Measurements from ENCODE around the gene FLYWCH2.
"Not testable (repeated sequence)": the region's sequence is repeated elsewhere in the genome, so short reads cannot be mapped to it uniquely, and the experiment has no call there.

The FLYWCH2 gene

GRCh38 chr16:2924901-2925755 is 42.1 kb downstream of the FLYWCH2 start:
- H3K9me3 ChIP-seq (ENCODE audit: insufficient read depth, low read depth, low read length): no peaks in the 10 kb centered on the region

DNA sequence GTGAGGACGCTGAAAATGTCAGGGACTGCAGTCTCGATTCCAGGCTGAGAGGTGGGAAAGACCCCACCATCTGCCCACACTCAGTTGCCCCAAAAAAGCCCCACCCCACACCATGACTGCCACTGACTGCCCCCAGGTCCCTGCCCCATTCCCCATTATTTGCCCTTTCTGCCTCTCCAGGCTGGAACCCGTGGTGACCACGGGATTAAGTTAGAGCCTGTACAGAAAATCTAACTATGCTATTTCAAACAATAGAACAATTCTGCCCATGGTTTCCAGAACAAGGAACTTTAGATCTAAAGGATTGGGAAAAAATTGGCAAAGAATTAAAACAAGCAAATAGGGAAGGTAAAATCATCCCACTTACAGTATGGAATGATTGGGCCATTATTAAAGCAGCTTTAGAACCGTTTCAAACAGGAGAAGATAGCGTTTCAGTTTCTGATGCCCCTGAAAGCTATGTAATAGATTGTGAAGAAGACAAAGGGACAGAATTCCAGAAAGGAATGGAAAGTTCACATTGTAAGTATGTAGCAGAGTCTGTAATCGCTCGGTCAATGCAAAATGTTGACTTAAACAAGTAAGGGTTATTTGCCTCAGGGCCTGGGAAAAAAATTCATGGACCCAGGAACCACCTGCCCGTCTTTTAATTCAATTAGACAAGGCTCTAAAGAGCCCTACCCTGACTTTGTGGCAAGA is 43.1 kb downstream of the FLYWCH2 start:
- Histone ChIP-seq H3K36me3 (ENCODE audit: insufficient read depth, low read length) (0 out of 2 replicates have a peak, but pooled peaks cover 3% of the 10 kb centered on the region), H3K9ac (ENCODE audit: low read depth, low read length) (peak overlapping the region; percentile 31; the same call in 1 of the 2 replicates), H3K4me3 (ENCODE audit: low read length) (0 out of 2 replicates have a peak overlapping the region, but pooled peaks have one; percentile 34), H3K27me3 (ENCODE audit: insufficient read depth, low read length) (no peaks in the 10 kb centered on the region), H3K9me3 (ENCODE audit: insufficient read depth, low read depth, low read length) (no peaks in the 10 kb centered on the region), H3K4me1 (ENCODE audit: insufficient read depth, low read length) (peaks cover 5% of the 10 kb centered on the region), H3K27ac (ENCODE audit: low read depth, low read length) (no peak overlapping the region)
- 86% methylated on average over 8 of the region's 9 CpGs for WGBS

More at GRCh38 chr16:2924901-2925755, 42.1 kb downstream of the FLYWCH2 start:
- Histone ChIP-seq H3K27ac (ENCODE audit: low read depth, low read length) (no peak overlapping the region), H3K36me3 (ENCODE audit: insufficient read depth, low read length) (0 out of 2 replicates have a peak, but pooled peaks cover 3% of the 10 kb centered on the region), H3K9ac (ENCODE audit: low read depth, low read length) (peak overlapping the region; percentile 31; the same call in 1 of the 2 replicates), H3K4me3 (ENCODE audit: low read length) (peak overlapping the region; percentile 34; the same call in 1 of the 2 replicates), H3K27me3 (ENCODE audit: insufficient read depth, low read length) (no peaks in the 10 kb centered on the region), H3K4me1 (ENCODE audit: insufficient read depth, low read length) (peaks cover 5% of the 10 kb centered on the region)
- WGBS: 77% methylated on average over 37 of the region's 42 CpGs

DNA sequence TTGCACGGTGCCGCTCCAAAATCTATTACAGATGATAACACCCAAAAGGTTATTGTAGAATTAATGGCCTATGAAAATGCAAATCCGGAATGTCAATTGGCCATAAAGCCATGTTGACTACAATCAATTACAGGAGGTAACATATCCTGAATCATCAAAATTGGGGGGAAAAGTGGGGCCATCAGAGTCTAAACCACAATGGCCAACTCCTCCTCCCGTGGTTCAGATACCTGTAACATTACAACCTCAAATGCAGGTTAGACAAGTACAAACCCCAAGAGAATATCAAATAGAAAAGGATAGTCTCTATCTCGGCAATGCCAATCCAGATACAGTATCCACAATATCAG is 43.6 kb downstream of the FLYWCH2 start:
- no peak overlapping the region for H3K4me3 ChIP-seq (ENCODE audit: low read length)
- H3K9me3 ChIP-seq (ENCODE audit: insufficient read depth, low read depth, low read length): no peaks in the 10 kb centered on the region
- H3K4me1 ChIP-seq (ENCODE audit: insufficient read depth, low read length): peaks cover 5% of the 10 kb centered on the region
- H3K27ac ChIP-seq (ENCODE audit: low read depth, low read length): no peak overlapping the region
- H3K27me3 ChIP-seq (ENCODE audit: insufficient read depth, low read length): no peaks in the 10 kb centered on the region
- no peak overlapping the region for H3K9ac ChIP-seq (ENCODE audit: low read depth, low read length)
- 95% methylated on average over 5 of the region's 5 CpGs for WGBS
- peaks cover 6% of the 10 kb centered on the region for H3K36me3 ChIP-seq (ENCODE audit: insufficient read depth, low read length)

- no peak overlapping the region for H3K9ac ChIP-seq (ENCODE audit: low read depth, low read length)
- H3K27ac ChIP-seq (ENCODE audit: low read depth, low read length): no peak overlapping the region
- H3K27me3 ChIP-seq (ENCODE audit: insufficient read depth, low read length): no peaks in the 10 kb centered on the region
- peaks cover 5% of the 10 kb centered on the region for H3K4me1 ChIP-seq (ENCODE audit: insufficient read depth, low read length)
- 19% methylated on average over 19 of the region's 19 CpGs for WGBS
- H3K36me3 ChIP-seq (ENCODE audit: insufficient read depth, low read length): peaks cover 6% of the 10 kb centered on the region
- no peak overlapping the region for H3K4me3 ChIP-seq (ENCODE audit: low read length)
- no peaks in the 10 kb centered on the region for H3K9me3 ChIP-seq (ENCODE audit: insufficient read depth, low read depth, low read length)
Measured at GRCh38 chr16:2927010-2927646, 44.1 kb downstream of the FLYWCH2 start.

GRCh38 chr16:2928151-2928550 is 45.1 kb downstream of the FLYWCH2 start:
- Histone ChIP-seq H3K27ac (ENCODE audit: low read depth, low read length) (peak overlapping the region; percentile 52; the same call in 1 of the 2 replicates), H3K9ac (ENCODE audit: low read depth, low read length) (peak overlapping the region; percentile 26; the same call in 1 of the 2 replicates)
- not testable (repeated sequence) for H3K36me3 ChIP-seq (ENCODE audit: insufficient read depth, low read length); H3K4me3 ChIP-seq (ENCODE audit: low read length); H3K27me3 ChIP-seq (ENCODE audit: insufficient read depth, low read length); H3K4me1 ChIP-seq (ENCODE audit: insufficient read depth, low read length); H3K9me3 ChIP-seq (ENCODE audit: insufficient read depth, low read depth, low read length)
- WGBS: 76% methylated on average over 4 of the region's 4 CpGs

- H3K4me1 ChIP-seq (ENCODE audit: insufficient read depth, low read length): peaks cover 5% of the 10 kb centered on the region
- no peaks in the 10 kb centered on the region for H3K27me3 ChIP-seq (ENCODE audit: insufficient read depth, low read length)
- H3K9me3 ChIP-seq (ENCODE audit: insufficient read depth, low read depth, low read length): no peaks in the 10 kb centered on the region
- H3K4me3 ChIP-seq (ENCODE audit: low read length): no peak overlapping the region
- WGBS: 91% methylated on average over 11 of the region's 11 CpGs
- no peak overlapping the region for H3K9ac ChIP-seq (ENCODE audit: low read depth, low read length)
- no peak overlapping the region; the same call in 1 of the 2 replicates for H3K27ac ChIP-seq (ENCODE audit: low read depth, low read length)
- peaks cover 3% of the 10 kb centered on the region for H3K36me3 ChIP-seq (ENCODE audit: insufficient read depth, low read length)
Measured at GRCh38 chr16:2928796-2929195, 45.8 kb downstream of the FLYWCH2 start.

DNA sequence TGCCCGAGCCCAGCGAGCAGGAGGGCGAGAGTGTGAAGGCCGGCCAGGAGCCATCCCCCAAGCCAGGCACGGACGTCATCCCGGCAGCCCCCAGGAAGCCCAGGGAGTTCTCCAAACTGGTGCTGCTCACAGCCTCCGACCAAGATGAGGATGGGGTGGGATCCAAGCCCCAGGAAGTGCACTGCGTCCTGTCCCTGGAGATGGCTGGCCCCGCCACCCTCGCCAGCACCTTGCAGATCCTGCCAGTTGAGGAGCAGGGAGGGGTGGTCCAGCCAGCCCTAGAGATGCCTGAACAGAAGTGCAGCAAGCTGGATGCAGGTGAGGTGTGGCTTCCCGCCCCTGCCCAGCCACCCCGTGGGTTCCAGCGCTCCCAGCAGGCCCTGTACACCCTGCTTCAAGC is 46.7 kb downstream of the FLYWCH2 start:
- WGBS: 94% methylated on average over 14 of the region's 14 CpGs
- H3K9me3 ChIP-seq (ENCODE audit: insufficient read depth, low read depth, low read length): no peaks in the 10 kb centered on the region
- no peak overlapping the region for H3K4me3 ChIP-seq (ENCODE audit: low read length)
- H3K27ac ChIP-seq (ENCODE audit: low read depth, low read length): no peak overlapping the region
- H3K4me1 ChIP-seq (ENCODE audit: insufficient read depth, low read length): peaks cover 5% of the 10 kb centered on the region
- no peak overlapping the region for H3K9ac ChIP-seq (ENCODE audit: low read depth, low read length)
- peaks cover 3% of the 10 kb centered on the region for H3K36me3 ChIP-seq (ENCODE audit: insufficient read depth, low read length)
- no peaks in the 10 kb centered on the region for H3K27me3 ChIP-seq (ENCODE audit: insufficient read depth, low read length)

- WGBS: 95% methylated on average over 15 of the region's 15 CpGs
- Histone ChIP-seq H3K4me1 (ENCODE audit: insufficient read depth, low read length) (peaks cover 5% of the 10 kb centered on the region), H3K4me3 (ENCODE audit: low read length) (no peak overlapping the region), H3K27ac (ENCODE audit: low read depth, low read length) (no peak overlapping the region), H3K9ac (ENCODE audit: low read depth, low read length) (no peak overlapping the region), H3K27me3 (ENCODE audit: insufficient read depth, low read length) (no peaks in the 10 kb centered on the region), H3K9me3 (ENCODE audit: insufficient read depth, low read depth, low read length) (no peaks in the 10 kb centered on the region), H3K36me3 (ENCODE audit: insufficient read depth, low read length) (peaks cover 3% of the 10 kb centered on the region)
Measured at GRCh38 chr16:2930236-2930635, 47.2 kb downstream of the FLYWCH2 start.

- not testable (repeated sequence) for H3K27me3 ChIP-seq (ENCODE audit: insufficient read depth, low read length); H3K4me3 ChIP-seq (ENCODE audit: low read length); H3K36me3 ChIP-seq (ENCODE audit: insufficient read depth, low read length); H3K9ac ChIP-seq (ENCODE audit: low read depth, low read length); H3K9me3 ChIP-seq (ENCODE audit: insufficient read depth, low read depth, low read length); H3K4me1 ChIP-seq (ENCODE audit: insufficient read depth, low read length); H3K27ac ChIP-seq (ENCODE audit: low read depth, low read length)
- WGBS: 93% methylated on average over 13 of the region's 13 CpGs
Measured at GRCh38 chr16:2931231-2931914, 48.4 kb downstream of the FLYWCH2 start.

- H3K27ac ChIP-seq (ENCODE audit: low read depth, low read length): no peak overlapping the region
- no peak overlapping the region for H3K4me3 ChIP-seq (ENCODE audit: low read length)
- H3K27me3 ChIP-seq (ENCODE audit: insufficient read depth, low read length): no peaks in the 10 kb centered on the region
- H3K9ac ChIP-seq (ENCODE audit: low read depth, low read length): no peak overlapping the region
- H3K4me1 ChIP-seq (ENCODE audit: insufficient read depth, low read length): no peaks in the 10 kb centered on the region
- no peaks in the 10 kb centered on the region for H3K9me3 ChIP-seq (ENCODE audit: insufficient read depth, low read depth, low read length)
- 95% methylated on average over 30 of the region's 30 CpGs for WGBS
- H3K36me3 ChIP-seq (ENCODE audit: insufficient read depth, low read length): peaks cover 3% of the 10 kb centered on the region
Measured at GRCh38 chr16:2933136-2933535, 50.1 kb downstream of the FLYWCH2 start.

Measured in HUES64 (cell line).